HCT116 (cell line): ENCODE data around the gene KRT79. TPM values are rescaled to one million over a fixed set of nuclear protein-coding genes. Genes with fewer than 3 reads are reported as not detected.

Source experiments
- ATAC-seq: fragments of 200-7000 bp; cut with Tn5 transposase; 2 replicates; pipeline ENCODE4 v1.9.1; 2020; ENCODE audit warnings: mild to moderate bottlenecking, moderate library complexity
- BruUV-seq: library from RNA; stranded (reverse); fragments of 400-500 nt; replicated peaks from 2 replicates; lab custom pipeline; 2021; lab: Mats Ljungman, UMichigan
- CTCF ChIA-PET: fragments of 300-600 bp; sonication (Branson Sonifier 250); formaldehyde crosslinking; loops from one replicate; lab custom pipeline; 2021; ENCODE audit warnings: antibody characterized with exemption; lab: Charles Lee
- POLR2A ChIA-PET: fragments of 300-600, 350-600 bp; sonication (Branson Sonifier 250); formaldehyde crosslinking; loops from one replicate; lab custom pipeline; 2021; ENCODE audit warnings: antibody characterized with exemption; lab: Charles Lee
- RAD21 ChIA-PET, 2 experiments: fragments of 300-600 bp; sonication (Branson Sonifier 250); formaldehyde crosslinking; loops; one replicate each; lab custom pipeline; 2023; ENCODE audit warnings: low total read pairs in 2 of 2; ENCODE audit not compliant: uncharacterized antibody in 2 of 2, unreplicated experiment in 2 of 2, low non-redundant PET in 1 of 2; lab: Charles Lee
- DNase-seq: peaks from one replicate; pipeline ENCODE4 v3.0.0-alpha.2; 2010; ENCODE audit warnings: low read depth, low spot score
- H2AFZ ChIP-seq: fragments of 200-600 bp; shearing (Covaris generic), sonication (generic); 2 replicates; pipeline ENCODE4 v1.6.1; 2017; ENCODE audit warnings: low read depth, mixed run types, mixed read lengths, antibody characterized with exemption, low read length; ENCODE audit not compliant: poor library complexity, severe bottlenecking
- H3K27ac ChIP-seq: 2 replicates; pipeline ENCODE4 v1.5.1; 2012; ENCODE audit warnings: low read depth, low read length
- H3K27me3 ChIP-seq: fragments of 200-600 bp; sonication (generic); 2 replicates; pipeline ENCODE4 v1.6.1; 2016; ENCODE audit warnings: mixed run types, low read length, mixed read lengths; ENCODE audit not compliant: insufficient read depth
- H3K36me3 ChIP-seq, 2 experiments: fragments of 200-500 bp in 1 of 2; fragments of 200-600 bp in 1 of 2; sonication (Bioruptor generic) in 1 of 2; sonication (generic) in 1 of 2; 2 replicates each; pipeline versions ENCODE4 v1.5.1 to v1.6.1; 2014 to 2016; ENCODE audit warnings: low read length in 2 of 2, inconsistent platforms in 1 of 2, mixed read lengths in 1 of 2, mixed run types in 1 of 2; ENCODE audit not compliant: insufficient read depth in 2 of 2, control insufficient read depth in 1 of 2
- H3K4me1 ChIP-seq, 2 experiments: fragments of 200-600 bp in 1 of 2; sonication (generic) in 1 of 2; 2 replicates each; pipeline versions ENCODE4 v1.5.1 to v1.6.1; 2012 to 2017; ENCODE audit warnings: low read length in 2 of 2, inconsistent platforms in 1 of 2, mild to moderate bottlenecking in 1 of 2, mixed read lengths in 1 of 2, mixed run types in 1 of 2, moderate library complexity in 1 of 2; ENCODE audit not compliant: insufficient read depth in 2 of 2, control insufficient read depth in 1 of 2
- H3K4me2 ChIP-seq: fragments of 200-600 bp; sonication (generic); 2 replicates; pipeline ENCODE4 v1.6.1; 2017; ENCODE audit warnings: mixed run types, low read length, mixed read lengths
- H3K4me3 ChIP-seq, 2 experiments: fragments of 200-600 bp in 1 of 2; sonication (generic) in 1 of 2; replicated peaks in 1 of 2; 2 replicates each; pipeline ENCODE4 v1.5.1; 2011 to 2016; ENCODE audit warnings: low read length in 2 of 2, control low read depth in 1 of 2, low read depth in 1 of 2, mild to moderate bottlenecking in 1 of 2, mixed read lengths in 1 of 2, mixed run types in 1 of 2
- H3K79me2 ChIP-seq: fragments of 200-600 bp; sonication (generic); 2 replicates; pipeline ENCODE4 v1.6.1; 2017; ENCODE audit warnings: mild to moderate bottlenecking, mixed run types, low read length, moderate library complexity, mixed read lengths; ENCODE audit not compliant: insufficient read depth
- H3K9ac ChIP-seq: fragments of 200-600 bp; sonication (generic); 2 replicates; pipeline ENCODE4 v1.6.1; 2016; ENCODE audit warnings: low read length, mixed read lengths
- H3K9me2 ChIP-seq: fragments of 200-600 bp; sonication (generic), shearing (Covaris generic); 2 replicates; pipeline ENCODE4 v1.6.1; 2017; ENCODE audit warnings: mixed run types, mild to moderate bottlenecking, moderate library complexity; ENCODE audit not compliant: insufficient read depth
- H3K9me3 ChIP-seq, 2 experiments: fragments of 200-500 bp in 1 of 2; fragments of 200-600 bp in 1 of 2; sonication (Bioruptor generic) in 1 of 2; sonication (generic) in 1 of 2; 2 replicates each; pipeline ENCODE4 v1.6.1; 2014 to 2017; ENCODE audit warnings: low read length in 2 of 2, mixed read lengths in 2 of 2, inconsistent platforms in 1 of 2, low read depth in 1 of 2, mild to moderate bottlenecking in 1 of 2, mixed run types in 1 of 2, moderate library complexity in 1 of 2; ENCODE audit not compliant: control insufficient read depth in 1 of 2, insufficient read depth in 1 of 2
- H4K20me1 ChIP-seq: fragments of 200-600 bp; sonication (generic), shearing (Covaris generic); 2 replicates; pipeline ENCODE4 v1.6.1; 2017; ENCODE audit warnings: mixed run types, mild to moderate bottlenecking, moderate library complexity; ENCODE audit not compliant: insufficient read depth
- CBX3 ChIP-seq: IDR thresholded peaks from 2 replicates; pipeline ENCODE4 v1.6.1; 2012; ENCODE audit warnings: low read depth
- CEBPB ChIP-seq: IDR thresholded peaks from 2 replicates; pipeline ENCODE4 v1.6.1; 2012; ENCODE audit warnings: low read depth
- EZH2phosphoT487 ChIP-seq: fragments of 200-600 bp; IDR thresholded peaks from 2 replicates; pipeline ENCODE4 v1.6.1; 2018; ENCODE audit warnings: antibody characterized with exemption, borderline replicate concordance
- POLR2A ChIP-seq: IDR thresholded peaks from 2 replicates; pipeline ENCODE4 v1.7.0; 2011; ENCODE audit warnings: borderline replicate concordance; ENCODE audit not compliant: insufficient read depth, insufficient read length; ENCODE audit errors: extremely low read depth
- SP1 ChIP-seq: IDR thresholded peaks from 2 replicates; pipeline ENCODE4 v1.6.1; 2012; ENCODE audit warnings: low read depth
- SRF ChIP-seq: IDR thresholded peaks from 2 replicates; pipeline ENCODE4 v1.6.1; 2012; ENCODE audit warnings: low read depth
- ZBTB33 ChIP-seq: IDR thresholded peaks from 2 replicates; pipeline ENCODE4 v1.6.1; 2011; ENCODE audit warnings: mild to moderate bottlenecking, low read length, moderate library complexity; ENCODE audit not compliant: insufficient replicate concordance; ENCODE audit errors: extremely low read depth
- intact Hi-C: fragments of 100-400 bp; cut with micrococcal nuclease; formaldehyde crosslinking; loops from 2 replicates; pipeline ENCODE4 v1.10.0; 2022
- total RNA-seq: library from RNA; stranded (reverse); gene quantifications from one replicate; pipeline ENCODE4 v1.2.1, GENCODE V29; 2021; ENCODE audit not compliant: unreplicated experiment

The KRT79 gene
- total RNA-seq, 1 experiment from 2014 or later = not detected

GRCh38 chr12:52791271-52792184 lies 42.6 kb downstream of the KRT79 start:
- TF ChIP-seq SP1 = no peak
- TF ChIP-seq EZH2phosphoT487 = no peak
- no peak for TF ChIP-seq SRF
- TF ChIP-seq ZBTB33 = no peak
- no peak for TF ChIP-seq POLR2A
- TF ChIP-seq CBX3 = no peak
- TF ChIP-seq CEBPB = no peak
- H2AFZ ChIP-seq = no peak overlapping the region
- H3K4me3 ChIP-seq = no peak overlapping the region
- POLR2A ChIA-PET = no interaction called here
- no peaks in the 10 kb centered on the region for H3K9me3 ChIP-seq
- no peaks in the 10 kb centered on the region for H3K36me3 ChIP-seq
- ATAC-seq = no peak
- peaks cover 0 to 9% of the 10 kb centered on the region in 2 experiments; a peak in 1 of 4 replicates for H3K4me1 ChIP-seq
- no peaks in the 10 kb centered on the region for H3K27me3 ChIP-seq
- CTCF ChIA-PET = no interaction called here
- no peaks in the 10 kb centered on the region for H3K79me2 ChIP-seq
- DNase-seq = no peak
- H3K9me2 ChIP-seq = no peaks in the 10 kb centered on the region
- intact Hi-C loops = no loop called here
- BruUV-seq = no TSS peak
- no peaks in the 10 kb centered on the region for H4K20me1 ChIP-seq
- H3K4me2 ChIP-seq = no peak overlapping the region
- no peak overlapping the region for H3K9ac ChIP-seq
- no peak overlapping the region for H3K27ac ChIP-seq
- RAD21 ChIA-PET = no interaction called here
